Fibroblast of skin of right biceps (primary cell): ENCODE data around the gene DNAAF8.
A peak's percentile ranks its signal among the peaks of the same experiment; 100 is the strongest.
"Not testable (repeated sequence)": the region's sequence is repeated elsewhere in the genome, so short reads cannot be mapped to it uniquely, and the experiment has no call there.

Source experiments
- DNase-seq: peaks from one replicate; pipeline ENCODE4 v3.0.0-alpha.2; 2013

The DNAAF8 gene

GRCh38 chr16:4724661-4725270, 9.6 kb upstream of the DNAAF8 start:
- DNase-seq: no peak

- DNase-seq: no peak
Measured at GRCh38 chr16:4726616-4727015, 7.7 kb upstream of the DNAAF8 start.

GRCh38 chr16:4728676-4729075, 5.7 kb upstream of the DNAAF8 start:
- no peak for DNase-seq

GRCh38 chr16:4729876-4730275, 4.5 kb upstream of the DNAAF8 start:
- DNase-seq: no peak

DNA sequence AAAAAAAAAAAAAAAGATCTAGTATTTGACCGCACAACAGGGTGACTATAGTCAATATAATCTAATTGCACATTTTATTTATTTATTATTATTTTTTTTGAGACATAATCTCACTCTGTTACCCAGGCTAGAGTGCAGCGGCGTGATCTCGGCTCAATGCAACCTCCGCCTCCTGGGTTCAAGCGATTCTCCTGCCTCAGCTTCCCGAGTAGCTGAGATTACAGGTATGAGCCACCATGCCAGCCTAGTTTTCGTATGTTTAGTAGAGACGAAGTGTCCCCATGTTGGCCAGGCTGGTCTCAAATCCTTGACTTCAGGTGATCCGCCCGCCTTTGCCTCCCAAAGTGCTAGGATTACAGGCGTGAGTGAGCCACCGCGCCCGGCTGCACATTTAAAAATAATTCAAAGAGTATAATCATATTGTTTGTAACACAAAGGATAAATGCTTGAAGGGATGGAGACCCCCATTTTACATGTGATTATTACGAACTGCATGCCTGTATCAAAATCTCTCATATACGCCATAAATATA, 1.1 kb upstream of the DNAAF8 start:
- no peak for DNase-seq

DNA sequence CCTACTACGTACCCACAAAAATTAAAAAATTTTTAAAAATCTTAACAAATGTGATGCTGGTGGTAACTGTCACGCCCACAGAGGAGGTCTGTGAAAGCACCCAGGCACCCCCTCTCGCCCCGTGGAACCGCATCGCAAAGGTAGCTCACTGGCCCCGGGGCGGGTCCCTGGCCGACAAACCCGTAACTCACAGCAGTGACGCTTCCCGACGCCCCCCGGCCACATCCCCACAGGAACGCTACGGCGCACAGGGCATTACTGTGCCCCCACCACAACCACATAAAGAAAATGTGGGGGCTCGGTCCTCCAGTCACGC, 632 bp upstream of the DNAAF8 start:
- DNase-seq: no peak

GRCh38 chr16:4734730-4735535, 596 bp downstream of the DNAAF8 start:
- peak; percentile 84 for DNase-seq

DNA sequence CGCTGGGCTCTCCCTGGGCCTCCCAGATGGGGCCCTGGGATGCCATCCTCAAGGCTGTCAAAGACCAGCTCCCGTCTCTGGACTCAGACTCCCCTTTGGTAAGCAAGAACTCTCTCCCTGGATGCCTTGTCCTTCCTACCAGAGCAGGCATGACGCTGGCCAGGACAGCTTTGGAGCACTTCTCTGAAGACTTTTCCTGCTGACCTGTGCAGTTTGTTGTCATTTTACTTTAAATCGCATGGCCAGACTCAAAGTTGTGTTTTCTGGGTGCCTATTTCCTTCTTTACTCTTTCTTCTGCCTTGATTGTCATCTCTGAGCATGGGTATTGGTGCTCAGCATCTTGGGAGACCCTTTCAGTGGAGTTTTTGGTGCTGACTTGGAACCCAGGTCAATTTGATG, 2.2 kb downstream of the DNAAF8 start:
- no peak for DNase-seq

DNA sequence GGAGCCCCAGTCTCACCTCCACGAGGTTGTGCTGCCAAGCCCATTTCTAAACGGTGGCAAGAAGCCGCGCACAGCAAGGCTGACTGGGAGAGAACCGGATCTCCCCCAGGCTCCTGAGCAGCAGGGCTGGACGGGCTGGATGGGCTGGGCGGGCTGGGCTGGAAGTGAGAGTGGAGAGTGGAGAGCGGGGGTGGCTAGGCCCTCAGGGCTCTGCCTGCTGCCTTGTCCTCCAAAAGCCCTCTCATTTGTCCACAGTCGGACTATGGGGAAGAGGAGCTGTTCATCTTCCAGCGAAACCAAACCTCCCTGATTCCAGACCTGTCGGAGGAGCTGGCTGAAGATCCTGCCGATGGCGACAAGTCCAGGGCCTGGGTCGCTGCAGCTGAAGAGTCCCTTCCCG, 3.2 kb downstream of the DNAAF8 start:
- no peak for DNase-seq

DNA sequence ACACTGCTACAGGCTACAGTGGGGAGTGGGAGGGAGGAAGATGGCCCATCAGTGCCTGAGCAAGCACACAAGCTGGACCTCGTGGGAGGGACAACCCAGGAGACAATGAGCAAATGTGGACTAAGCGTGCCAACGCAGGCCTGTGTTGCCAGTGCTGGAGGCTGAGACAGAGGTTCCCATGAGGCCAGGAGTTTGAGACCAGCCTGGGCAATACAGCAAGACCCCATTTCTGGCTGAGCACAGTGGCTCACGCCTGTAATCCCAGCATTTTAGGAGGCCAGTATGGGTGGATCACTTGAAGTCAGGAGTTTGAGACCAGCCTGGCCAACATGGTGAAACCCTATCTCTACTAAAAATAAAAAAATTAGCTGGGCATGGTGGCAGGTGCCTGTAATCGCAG, 4.0 kb downstream of the DNAAF8 start:
- DNase-seq: not testable (repeated sequence)

DNA sequence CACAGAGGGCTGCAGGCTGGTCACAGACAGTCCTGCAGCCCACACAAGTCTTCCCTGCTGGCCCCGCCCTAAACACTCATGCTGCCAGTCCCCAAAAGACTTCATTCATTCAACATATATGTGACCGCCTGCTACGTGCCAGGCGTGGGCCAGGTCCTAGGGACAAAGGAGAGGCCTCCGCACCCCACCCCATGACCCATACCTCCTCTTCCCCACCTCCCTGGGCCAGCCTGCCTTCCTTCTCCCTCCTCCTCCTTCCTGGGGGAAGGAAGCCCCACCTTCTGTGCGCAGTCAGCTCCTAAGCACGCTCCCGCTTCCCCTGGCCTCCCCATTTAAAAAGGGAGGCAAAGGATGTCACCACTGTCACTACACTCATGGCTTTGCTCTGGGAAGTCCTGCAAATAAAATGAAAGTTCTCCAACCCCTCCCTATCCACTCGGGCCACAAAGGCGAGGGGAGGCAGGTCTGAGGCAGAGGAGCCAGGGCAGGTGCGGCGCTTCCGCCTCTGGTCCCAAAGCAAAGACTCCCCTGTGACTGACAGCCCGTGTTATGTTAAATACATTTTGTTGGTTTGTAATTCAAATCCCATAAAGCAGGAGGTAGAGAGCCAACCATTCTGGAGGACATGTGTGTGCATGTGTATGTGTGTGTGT, 9.0 kb downstream of the DNAAF8 start:
- DNase-seq: peak; percentile 7

DNA sequence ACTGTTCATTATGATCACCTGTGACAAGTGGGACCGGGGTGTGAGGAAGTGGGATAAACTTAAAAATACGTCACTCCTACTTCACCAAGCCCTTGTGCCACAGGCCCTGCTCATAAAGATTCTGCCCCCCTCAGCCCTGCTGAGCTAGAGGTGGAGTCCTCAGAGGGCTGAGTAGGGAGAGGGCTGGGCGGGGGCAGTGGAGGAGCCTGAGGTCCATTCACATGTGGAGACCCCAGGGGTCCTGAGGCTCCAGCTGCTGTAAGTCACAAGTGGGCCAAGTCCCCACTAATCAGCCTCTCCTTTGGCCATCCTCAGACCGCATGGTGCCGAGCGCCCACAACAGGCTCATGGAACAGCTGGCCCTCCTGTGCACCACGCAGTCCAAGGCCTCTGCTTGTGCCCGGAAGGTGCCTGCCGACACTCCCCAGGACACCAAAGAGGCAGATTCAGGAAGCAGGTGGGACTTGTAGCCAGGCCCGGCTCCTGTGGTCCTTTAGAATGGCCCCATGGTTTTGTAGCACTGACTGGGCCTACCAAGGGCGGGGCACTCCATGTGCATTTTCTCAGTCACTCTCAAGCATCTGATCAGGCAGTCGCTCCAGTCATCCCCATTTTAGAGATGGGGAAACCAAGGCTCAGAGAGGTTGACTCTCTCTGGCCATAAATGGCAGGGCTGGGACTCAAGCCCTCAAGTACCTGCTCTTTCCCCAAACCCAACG, 10.4 kb downstream of the DNAAF8 start:
- DNase-seq: no peak

DNA sequence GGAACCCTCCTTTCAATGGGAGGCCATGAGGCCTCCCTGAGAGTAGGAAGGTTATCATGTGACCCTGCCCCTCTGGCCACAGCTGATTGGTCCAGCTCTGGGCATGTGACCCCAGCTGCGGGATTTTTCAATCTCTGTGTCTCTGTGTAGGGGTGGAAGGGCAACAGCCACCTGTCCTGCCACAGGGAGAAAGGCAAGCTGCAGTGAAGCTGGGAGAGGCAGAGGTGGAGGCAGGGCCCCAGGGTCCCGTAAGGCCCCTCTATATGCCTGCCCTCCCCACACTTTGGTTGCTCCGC, 10.9 kb downstream of the DNAAF8 start:
- no peak for DNase-seq

- no peak for DNase-seq
Measured at GRCh38 chr16:4746215-4746614, 11.9 kb downstream of the DNAAF8 start.

- no peak for DNase-seq
Measured at GRCh38 chr16:4746991-4747574, 12.7 kb downstream of the DNAAF8 start.

GRCh38 chr16:4747906-4748681, 13.8 kb downstream of the DNAAF8 start:
- no peak for DNase-seq

- no peak for DNase-seq
Measured at GRCh38 chr16:4748682-4749411, 14.5 kb downstream of the DNAAF8 start.

DNA sequence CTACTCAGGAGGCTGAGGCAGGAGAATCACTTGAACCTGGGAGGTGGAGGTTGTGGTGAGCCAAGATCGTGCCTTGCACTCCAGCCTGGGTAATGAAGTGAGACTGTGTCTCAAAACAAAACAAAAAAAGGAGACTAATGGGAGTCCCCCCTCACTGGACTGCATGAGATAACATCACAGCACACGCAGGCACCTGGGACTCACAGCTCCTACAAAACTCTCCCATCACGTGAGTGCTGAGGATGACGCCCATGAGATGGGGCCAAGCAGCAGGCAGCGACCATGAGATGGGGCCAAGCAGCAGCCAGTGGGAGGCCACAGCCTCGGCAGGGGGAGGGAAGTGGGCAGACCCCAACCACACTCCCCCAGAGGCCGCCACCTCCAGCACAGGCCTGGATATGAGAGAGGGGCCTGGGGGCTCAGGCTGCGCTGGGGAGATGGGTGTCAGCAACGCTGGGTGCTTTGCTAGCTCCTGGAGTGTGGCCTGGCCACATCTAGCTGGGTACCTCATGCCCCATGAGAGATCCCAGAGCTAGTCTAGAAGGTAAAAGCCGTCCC, 15.4 kb downstream of the DNAAF8 start:
- no peak for DNase-seq

DNA sequence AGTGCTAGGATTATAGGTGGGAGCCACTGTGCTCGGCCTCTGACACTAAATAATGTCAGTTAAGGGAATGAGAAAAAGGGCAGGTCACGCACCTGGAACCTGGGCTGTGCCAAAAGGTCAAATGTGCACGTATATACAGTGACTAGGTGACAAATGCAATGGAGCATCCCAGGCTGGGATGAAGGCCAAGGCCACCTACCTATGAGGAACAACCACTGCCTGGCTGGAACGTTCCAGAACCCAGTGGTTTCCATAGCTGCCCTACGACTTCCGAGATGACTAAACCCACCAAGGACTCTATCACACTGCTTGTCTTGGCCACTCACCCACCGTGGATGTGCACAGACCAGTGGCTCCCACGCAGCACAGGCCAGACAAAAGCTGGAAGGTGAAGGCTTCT, 16.6 kb downstream of the DNAAF8 start:
- no peak for DNase-seq

DNA sequence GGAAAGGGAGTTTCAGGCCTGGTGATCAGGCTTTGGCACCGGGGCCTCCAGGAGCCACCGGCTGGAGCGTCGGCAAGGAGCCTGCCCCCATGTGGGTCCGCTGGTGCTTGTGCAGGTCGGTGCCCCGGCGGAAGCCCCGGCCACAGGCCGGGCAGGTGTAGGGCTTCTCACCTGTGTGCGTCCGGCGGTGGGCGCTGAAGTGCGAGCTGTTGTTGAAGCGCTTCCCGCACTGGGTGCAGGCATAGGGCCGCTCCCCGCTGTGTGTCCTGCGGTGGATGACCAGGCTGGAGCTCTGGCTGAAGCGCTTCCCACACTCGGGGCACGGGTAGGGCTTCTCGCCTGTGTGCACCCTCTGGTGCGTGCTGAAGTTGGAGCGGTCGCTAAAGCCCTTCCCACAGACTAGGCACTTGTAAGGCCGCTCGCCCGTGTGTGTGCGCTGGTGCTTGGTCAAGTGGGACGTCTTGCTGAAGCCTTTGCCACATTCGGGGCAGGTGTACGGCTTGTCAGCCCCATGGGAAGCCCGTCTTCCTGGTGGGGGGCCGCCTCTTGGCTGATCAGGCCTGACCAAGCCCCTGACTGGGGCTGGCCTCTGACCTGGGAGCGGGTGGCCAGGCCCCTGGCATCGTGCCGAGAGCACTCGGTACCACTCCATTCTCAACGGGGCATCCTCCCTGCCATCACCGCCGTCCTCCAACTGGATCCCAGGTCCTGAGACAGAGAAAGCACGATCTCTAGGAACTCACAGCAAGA, 18.2 kb downstream of the DNAAF8 start:
- no peak for DNase-seq

GRCh38 chr16:4753227-4753626, 18.9 kb downstream of the DNAAF8 start:
- no peak for DNase-seq
